NCI-H446 (cell line): ENCODE measurements around the gene TCERG1L.

Source experiments
- DNase-seq, 2 experiments: peaks; one replicate each; lab custom pipeline; 2025; lab: John Stamatoyannopoulos, UW

The TCERG1L gene

GRCh38 chr10:131226446-131227162 lies 84.9 kb downstream of the TCERG1L start:
- no peak for DNase-seq

GRCh38 chr10:131224106-131224505 lies 87.4 kb downstream of the TCERG1L start:
- no peak for DNase-seq

- DNase-seq = no peak
Measured at GRCh38 chr10:131223422-131223821, 88.1 kb downstream of the TCERG1L start.

GRCh38 chr10:131222986-131223385 lies 88.5 kb downstream of the TCERG1L start:
- DNase-seq = no peak

GRCh38 chr10:131221632-131222277 lies 89.8 kb downstream of the TCERG1L start:
- no peak for DNase-seq

GRCh38 chr10:131220601-131221171 lies 90.8 kb downstream of the TCERG1L start:
- no peak for DNase-seq

GRCh38 chr10:131219955-131220489 lies 91.5 kb downstream of the TCERG1L start:
- DNase-seq = no peak

- DNase-seq = no peak
Measured at GRCh38 chr10:131219584-131219886, 92.0 kb downstream of the TCERG1L start.

- no peak for DNase-seq
Measured at GRCh38 chr10:131218811-131219583, 92.5 kb downstream of the TCERG1L start.

GRCh38 chr10:131216681-131217230 lies 94.8 kb downstream of the TCERG1L start:
- no peak for DNase-seq

- no peak for DNase-seq
Measured at GRCh38 chr10:131215776-131216175, 95.7 kb downstream of the TCERG1L start.

GRCh38 chr10:131214521-131215244 lies 96.8 kb downstream of the TCERG1L start:
- no peak for DNase-seq

GRCh38 chr10:131213741-131214505 lies 97.6 kb downstream of the TCERG1L start:
- DNase-seq = no peak

- no peak for DNase-seq
Measured at GRCh38 chr10:131212763-131213325, 98.7 kb downstream of the TCERG1L start.

GRCh38 chr10:131211965-131212619 lies 99.4 kb downstream of the TCERG1L start:
- DNase-seq = no peak

- no peak for DNase-seq
Measured at GRCh38 chr10:131211559-131211958, 100.0 kb downstream of the TCERG1L start.

GRCh38 chr10:131211146-131211545 lies 100.4 kb downstream of the TCERG1L start:
- no peak for DNase-seq

- DNase-seq = no peak
Measured at GRCh38 chr10:131210181-131210580, 101.3 kb downstream of the TCERG1L start.

GRCh38 chr10:131207584-131208532 lies 103.7 kb downstream of the TCERG1L start:
- no peak for DNase-seq
